Measurements from ENCODE around the gene KLF7. TPM values are rescaled to one million over a fixed set of nuclear protein-coding genes. Genes with fewer than 3 reads are reported as not detected.

Gene KLF7
- total RNA-seq, 2 donors from 2014 or later, result 27.2 to 28.3 TPM

DNA sequence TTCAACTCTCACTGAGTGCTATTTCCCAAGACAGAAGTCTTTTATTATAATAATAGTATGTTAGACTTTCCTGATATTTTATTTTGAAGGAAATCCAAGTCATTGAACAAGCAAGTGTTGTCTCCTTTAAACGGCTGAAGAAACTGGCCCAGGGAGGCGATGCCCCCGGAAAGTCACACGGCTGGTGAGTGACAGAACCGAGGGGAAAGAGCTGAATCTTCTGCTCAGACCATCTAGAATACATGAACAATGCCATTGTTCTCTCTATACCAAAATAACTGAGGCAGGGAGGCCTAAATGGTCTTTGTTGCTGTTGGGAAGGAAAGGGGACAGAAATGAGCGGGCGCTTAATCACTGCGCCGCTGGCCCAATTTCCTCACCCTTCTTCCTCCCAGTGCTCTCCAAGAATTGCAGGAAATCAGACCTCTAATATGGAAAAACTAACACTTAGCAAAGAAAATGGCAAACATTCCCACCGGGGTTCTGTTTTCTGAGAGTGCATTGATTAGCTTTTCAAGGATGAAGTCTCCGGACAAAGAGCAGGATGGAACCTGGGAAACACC is 101.5 kb downstream of the KLF7 start:
- Histone ChIP-seq H3K4me3 (no peak overlapping the region), H3K27ac (no peak overlapping the region), H3K27me3 (replicated peaks; ENCODE audit: insufficient read depth) (no peaks in the 10 kb centered on the region), H3K9me3 (no peaks in the 10 kb centered on the region), H3K36me3 (no peaks in the 10 kb centered on the region), H3K4me1 (ENCODE audit: control insufficient read depth in 1 of 2, low read depth in 2 of 2) (no peaks in the 10 kb centered on the region)
- TF ChIP-seq, protein P1, sequence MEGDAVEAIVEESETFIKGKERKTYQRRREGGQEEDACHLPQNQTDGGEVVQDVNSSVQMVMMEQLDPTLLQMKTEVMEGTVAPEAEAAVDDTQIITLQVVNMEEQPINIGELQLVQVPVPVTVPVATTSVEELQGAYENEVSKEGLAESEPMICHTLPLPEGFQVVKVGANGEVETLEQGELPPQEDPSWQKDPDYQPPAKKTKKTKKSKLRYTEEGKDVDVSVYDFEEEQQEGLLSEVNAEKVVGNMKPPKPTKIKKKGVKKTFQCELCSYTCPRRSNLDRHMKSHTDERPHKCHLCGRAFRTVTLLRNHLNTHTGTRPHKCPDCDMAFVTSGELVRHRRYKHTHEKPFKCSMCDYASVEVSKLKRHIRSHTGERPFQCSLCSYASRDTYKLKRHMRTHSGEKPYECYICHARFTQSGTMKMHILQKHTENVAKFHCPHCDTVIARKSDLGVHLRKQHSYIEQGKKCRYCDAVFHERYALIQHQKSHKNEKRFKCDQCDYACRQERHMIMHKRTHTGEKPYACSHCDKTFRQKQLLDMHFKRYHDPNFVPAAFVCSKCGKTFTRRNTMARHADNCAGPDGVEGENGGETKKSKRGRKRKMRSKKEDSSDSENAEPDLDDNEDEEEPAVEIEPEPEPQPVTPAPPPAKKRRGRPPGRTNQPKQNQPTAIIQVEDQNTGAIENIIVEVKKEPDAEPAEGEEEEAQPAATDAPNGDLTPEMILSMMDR (IDR thresholded peaks at IDR 0.05), result no peak
- ATAC-seq (ENCODE audit: insufficient number of reproducible peaks, low FRiP score, low read depth) (no peak), DNase-seq (ENCODE audit: low spot score) (no peak)

DNA sequence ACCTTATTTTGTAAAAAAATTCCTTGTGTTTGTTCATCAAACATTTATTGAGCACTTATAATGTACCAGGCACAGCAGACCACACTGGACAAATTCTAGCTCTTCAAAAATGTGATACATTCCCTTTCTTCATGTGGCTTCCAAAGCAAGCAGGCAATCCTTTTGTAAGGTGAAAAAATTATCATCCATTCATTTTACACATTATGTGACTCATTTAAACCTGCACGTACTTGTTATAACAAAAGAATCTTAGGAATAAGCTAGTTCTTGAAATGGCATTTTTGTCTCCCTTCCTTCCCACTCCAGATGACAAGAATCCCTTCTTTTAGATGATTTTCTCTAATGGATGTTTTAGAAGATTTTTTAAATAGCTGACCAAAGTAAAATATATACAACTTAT is 104.6 kb downstream of the KLF7 start:
- Histone ChIP-seq H3K27me3 (replicated peaks; ENCODE audit: insufficient read depth) (no peaks in the 10 kb centered on the region), H3K9me3 (no peaks in the 10 kb centered on the region)

DNA sequence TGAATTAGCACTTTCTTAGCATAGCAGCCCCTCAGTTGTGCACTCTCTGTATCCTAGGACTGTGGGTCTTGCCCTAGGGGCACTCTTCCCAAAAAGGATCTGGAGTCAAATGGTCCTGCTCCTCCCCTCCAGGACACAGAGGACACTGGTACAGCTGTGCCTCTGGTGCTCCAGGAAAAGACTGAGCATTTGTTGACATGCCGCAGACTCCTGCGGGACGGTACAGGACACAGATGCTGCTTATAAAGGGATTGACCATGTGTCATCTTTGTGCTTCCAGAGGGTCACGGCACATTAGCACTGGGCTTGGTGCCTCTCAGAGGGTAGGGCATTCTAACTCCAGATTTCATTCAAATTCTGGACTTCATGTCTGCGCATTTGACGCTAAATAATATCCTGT is 110.5 kb downstream of the KLF7 start:
- DNase-seq (ENCODE audit: low spot score) (no peak), ATAC-seq (ENCODE audit: insufficient number of reproducible peaks, low FRiP score, low read depth) (no peak)
- no peaks in the 10 kb centered on the region for H3K4me1 ChIP-seq (ENCODE audit: control insufficient read depth in 1 of 2, low read depth in 2 of 2)
- H3K27ac ChIP-seq, result no peak overlapping the region
- H3K9me3 ChIP-seq, result no peaks in the 10 kb centered on the region
- no peaks in the 10 kb centered on the region for H3K36me3 ChIP-seq
- TF ChIP-seq, protein P1 (IDR thresholded peaks at IDR 0.05), result no peak
- no peak overlapping the region for H3K4me3 ChIP-seq
- no peaks in the 10 kb centered on the region for H3K27me3 ChIP-seq (replicated peaks; ENCODE audit: insufficient read depth)

More for the DNA sequence above, 104.6 kb downstream of the KLF7 start:
- no peaks in the 10 kb centered on the region for H3K36me3 ChIP-seq
- ATAC-seq (ENCODE audit: insufficient number of reproducible peaks, low FRiP score, low read depth) (no peak), DNase-seq (ENCODE audit: low spot score) (no peak)
- no peak overlapping the region for H3K27ac ChIP-seq
- H3K4me1 ChIP-seq (ENCODE audit: control insufficient read depth in 1 of 2, low read depth in 2 of 2), result no peaks in the 10 kb centered on the region
- H3K4me3 ChIP-seq, result no peak overlapping the region
- TF ChIP-seq, protein P1 (IDR thresholded peaks at IDR 0.05), result no peak

DNA sequence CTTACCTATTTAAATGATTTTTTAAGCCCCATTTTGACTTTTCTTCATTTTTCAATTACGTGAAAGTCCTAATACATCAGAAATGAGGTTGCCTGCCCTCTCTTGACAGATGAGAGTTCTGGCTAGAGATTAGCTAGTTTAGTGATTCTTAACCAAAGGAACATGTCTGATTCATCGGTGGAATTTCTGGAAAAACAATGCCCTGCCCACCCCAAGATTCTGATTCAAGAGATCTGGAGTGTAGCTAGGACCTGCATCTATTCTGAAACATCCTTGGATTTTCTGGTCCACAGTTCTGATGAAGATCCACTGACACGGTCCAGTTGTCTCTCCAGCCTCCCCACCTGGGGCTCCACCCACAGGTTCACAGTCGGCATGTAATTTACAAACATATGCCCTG is 111.2 kb downstream of the KLF7 start:
- ATAC-seq (ENCODE audit: insufficient number of reproducible peaks, low FRiP score, low read depth), result no peak
- TF ChIP-seq, protein P1 (IDR thresholded peaks at IDR 0.05), result no peak
- Histone ChIP-seq H3K4me1 (ENCODE audit: control insufficient read depth in 1 of 2, low read depth in 2 of 2) (no peaks in the 10 kb centered on the region), H3K4me3 (no peak overlapping the region), H3K36me3 (no peaks in the 10 kb centered on the region), H3K27ac (no peak overlapping the region), H3K27me3 (replicated peaks; ENCODE audit: insufficient read depth) (no peaks in the 10 kb centered on the region), H3K9me3 (no peaks in the 10 kb centered on the region)
- DNase-seq (ENCODE audit: low spot score), result no peak

DNA sequence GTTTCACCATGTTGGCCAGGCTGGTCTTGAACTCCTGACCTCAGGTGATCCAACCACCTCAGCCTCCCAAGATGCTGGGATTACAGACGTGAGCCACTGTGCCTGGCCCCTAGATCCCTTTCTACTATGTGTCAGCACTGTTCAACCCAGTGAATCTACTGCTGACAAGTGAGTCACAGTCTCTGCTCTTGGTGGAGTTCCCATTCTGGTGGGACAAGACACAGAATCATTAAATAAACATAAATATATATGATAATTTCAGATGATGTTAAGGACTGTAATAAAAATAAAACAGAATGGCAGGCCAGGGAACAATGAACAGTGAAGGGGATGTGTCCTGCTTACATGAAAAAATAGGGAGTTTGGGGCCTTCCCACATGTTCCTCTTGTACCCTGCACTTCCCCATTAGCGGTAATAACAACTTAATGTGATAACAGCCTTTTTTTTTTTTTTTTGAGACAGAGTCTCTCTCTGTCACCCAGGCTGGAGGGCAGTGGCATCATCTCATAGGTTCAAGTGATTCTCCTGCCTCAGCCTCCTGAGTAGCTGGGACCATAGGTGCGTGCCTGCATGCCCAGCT is 114.3 kb downstream of the KLF7 start:
- Histone ChIP-seq H3K27me3 (replicated peaks; ENCODE audit: insufficient read depth) (no peaks in the 10 kb centered on the region), H3K4me3 (no peak overlapping the region), H3K4me1 (ENCODE audit: control insufficient read depth in 1 of 2, low read depth in 2 of 2) (peaks cover 8 to 16% of the 10 kb centered on the region in 2 donors), H3K27ac (no peak overlapping the region), H3K36me3 (no peaks in the 10 kb centered on the region), H3K9me3 (no peaks in the 10 kb centered on the region)
- ATAC-seq (ENCODE audit: insufficient number of reproducible peaks, low FRiP score, low read depth), result no peak
- DNase-seq (ENCODE audit: low spot score), result no peak
- TF ChIP-seq, protein P1 (IDR thresholded peaks at IDR 0.05), result no peak

All from thoracic aorta (tissue), 2 donors.